ENCODE data around the gene COL27A1.

COL27A1 gene

DNA sequence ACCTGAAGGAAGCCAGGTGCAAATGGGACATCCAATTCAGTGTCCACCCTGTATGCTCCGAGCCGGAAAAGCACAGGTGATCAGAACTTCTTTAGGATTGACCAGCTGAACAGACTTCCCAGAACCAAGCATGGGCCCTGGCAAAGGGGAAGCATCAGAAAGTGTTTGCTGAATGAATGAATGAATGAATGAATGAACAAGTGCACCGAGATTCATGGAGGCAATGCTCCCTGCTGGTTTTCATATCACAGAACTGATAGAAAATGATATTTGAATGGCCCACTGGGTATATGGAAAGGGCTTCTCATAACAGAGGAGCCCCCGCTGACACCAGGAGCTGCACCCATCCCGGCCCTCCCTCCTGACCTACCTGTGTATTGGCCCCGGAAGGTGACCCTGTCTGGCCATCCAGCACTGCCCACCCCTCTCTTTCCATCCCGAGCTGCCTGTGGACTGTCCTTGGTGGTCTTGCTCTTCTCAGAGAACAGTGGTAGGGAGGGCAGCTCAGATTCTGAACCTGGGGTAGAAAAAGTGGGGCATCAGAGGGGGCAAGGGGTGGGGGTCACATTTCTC is 190.2 kb downstream of the COL27A1 start:
- DNase-seq (ENCODE audit: low read depth), result no peak
- H3K4me3 ChIP-seq (ENCODE audit: low read length), result no peak overlapping the region
- TF ChIP-seq, protein P1, sequence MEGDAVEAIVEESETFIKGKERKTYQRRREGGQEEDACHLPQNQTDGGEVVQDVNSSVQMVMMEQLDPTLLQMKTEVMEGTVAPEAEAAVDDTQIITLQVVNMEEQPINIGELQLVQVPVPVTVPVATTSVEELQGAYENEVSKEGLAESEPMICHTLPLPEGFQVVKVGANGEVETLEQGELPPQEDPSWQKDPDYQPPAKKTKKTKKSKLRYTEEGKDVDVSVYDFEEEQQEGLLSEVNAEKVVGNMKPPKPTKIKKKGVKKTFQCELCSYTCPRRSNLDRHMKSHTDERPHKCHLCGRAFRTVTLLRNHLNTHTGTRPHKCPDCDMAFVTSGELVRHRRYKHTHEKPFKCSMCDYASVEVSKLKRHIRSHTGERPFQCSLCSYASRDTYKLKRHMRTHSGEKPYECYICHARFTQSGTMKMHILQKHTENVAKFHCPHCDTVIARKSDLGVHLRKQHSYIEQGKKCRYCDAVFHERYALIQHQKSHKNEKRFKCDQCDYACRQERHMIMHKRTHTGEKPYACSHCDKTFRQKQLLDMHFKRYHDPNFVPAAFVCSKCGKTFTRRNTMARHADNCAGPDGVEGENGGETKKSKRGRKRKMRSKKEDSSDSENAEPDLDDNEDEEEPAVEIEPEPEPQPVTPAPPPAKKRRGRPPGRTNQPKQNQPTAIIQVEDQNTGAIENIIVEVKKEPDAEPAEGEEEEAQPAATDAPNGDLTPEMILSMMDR (IDR thresholded peaks at IDR 0.05; ENCODE audit: insufficient read depth, low read depth, low read length, missing control alignments), result no peak

DNA sequence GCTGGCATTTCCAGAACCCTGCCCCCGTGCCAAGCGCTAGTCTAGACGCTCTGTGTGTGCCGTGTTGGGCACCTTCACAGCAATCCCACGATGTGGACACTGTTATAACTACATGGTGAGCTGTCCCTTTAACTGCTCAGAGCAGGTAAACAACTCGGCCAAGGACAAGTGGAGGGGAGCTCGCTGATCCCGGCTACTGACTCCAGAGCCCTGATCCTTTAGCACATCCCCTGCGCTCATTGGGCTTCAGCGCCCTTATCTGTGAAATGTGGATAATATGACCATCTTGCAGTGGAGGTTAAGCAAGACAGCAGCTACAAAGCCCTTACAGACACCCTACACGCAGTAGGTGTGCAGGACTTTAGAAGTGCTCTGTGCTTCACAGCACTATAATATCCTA is 190.8 kb downstream of the COL27A1 start:
- no peak for DNase-seq (ENCODE audit: low read depth)
- TF ChIP-seq, protein P1 (IDR thresholded peaks at IDR 0.05; ENCODE audit: insufficient read depth, low read depth, low read length, missing control alignments), result no peak
- no peak overlapping the region for H3K4me3 ChIP-seq (ENCODE audit: low read length)

DNA sequence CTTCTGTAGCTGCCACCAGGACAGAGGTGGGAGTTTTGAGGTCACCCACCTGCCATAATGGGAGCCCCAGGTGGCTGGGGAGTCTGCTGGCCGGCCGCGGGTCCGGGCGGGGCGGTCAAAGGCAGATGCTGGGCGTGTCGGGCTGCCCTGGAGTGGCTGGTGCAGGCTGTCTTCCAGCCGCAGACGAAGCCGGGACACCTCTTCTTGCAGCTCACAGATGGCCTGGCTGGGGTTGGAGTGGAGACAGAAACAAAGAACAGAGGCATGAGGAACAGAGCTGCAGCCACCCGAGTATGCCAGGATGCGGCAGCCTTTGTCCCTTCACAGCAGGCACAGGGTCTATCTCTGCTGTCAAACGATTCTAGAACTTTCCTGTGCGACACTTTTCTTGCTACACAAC is 192.3 kb downstream of the COL27A1 start:
- H3K4me3 ChIP-seq (ENCODE audit: low read length), result no peak overlapping the region
- TF ChIP-seq, protein P1 (IDR thresholded peaks at IDR 0.05; ENCODE audit: insufficient read depth, low read depth, low read length, missing control alignments), result no peak
- no peak for DNase-seq (ENCODE audit: low read depth)

DNA sequence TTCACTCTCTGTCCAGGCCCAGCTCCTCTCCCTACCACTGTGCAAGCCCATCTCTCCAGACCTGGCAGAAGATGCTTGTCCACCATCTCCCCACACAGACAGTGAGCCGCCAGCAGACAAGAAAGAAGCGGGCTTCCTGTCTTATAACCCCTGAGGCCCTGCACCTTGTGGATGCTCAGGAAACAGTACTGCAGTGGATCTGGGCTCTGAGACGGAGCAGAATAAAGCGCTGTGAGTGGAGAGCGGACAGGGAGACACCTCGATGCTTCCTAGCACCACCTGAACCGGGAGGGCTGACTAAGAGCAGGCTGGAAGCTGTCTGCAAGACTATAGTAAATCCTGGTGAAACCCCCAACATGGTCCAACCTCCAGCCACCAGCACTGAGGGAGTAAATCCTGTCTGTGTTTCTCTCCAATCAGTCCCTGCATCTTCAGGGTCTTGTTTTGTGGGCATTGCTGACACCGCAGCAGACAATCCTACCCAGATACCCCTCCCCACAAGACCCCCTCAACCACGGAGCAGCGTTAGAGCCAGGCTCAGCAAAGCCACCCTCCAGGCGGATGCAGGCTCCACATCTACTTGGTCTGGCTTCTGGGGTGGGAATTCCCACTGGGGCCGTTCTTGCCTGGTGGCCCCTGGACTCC is 193.0 kb downstream of the COL27A1 start:
- H3K4me3 ChIP-seq (ENCODE audit: low read length), result no peak overlapping the region

DNA sequence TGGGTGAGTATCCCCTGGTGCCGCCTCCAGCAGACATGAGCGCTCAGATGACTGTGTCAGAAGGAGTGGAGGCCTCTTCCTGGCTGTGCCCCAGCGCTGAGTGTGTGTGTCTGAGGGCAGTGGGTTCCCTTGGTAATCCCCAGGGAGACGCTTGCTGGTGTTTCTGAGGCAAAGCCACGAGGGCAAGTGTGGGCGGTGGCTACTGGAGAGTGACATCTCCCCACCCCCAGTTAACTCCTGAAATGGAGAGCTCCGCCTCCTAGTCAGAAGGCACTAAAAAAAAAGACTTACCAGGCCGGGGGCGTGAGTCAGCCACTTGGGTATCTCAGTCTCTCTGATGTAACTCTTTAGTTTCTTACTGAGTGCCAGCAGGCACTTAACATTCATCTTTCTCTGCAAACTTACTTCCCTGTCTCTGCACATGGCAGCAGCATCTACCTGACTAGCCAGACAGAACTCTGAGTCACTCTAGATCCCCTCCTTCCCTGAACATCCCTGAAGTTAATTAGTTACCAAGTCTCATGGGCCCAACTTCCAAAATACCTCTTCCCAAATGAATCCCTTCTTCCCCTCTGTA is 193.7 kb downstream of the COL27A1 start:
- DNase-seq (ENCODE audit: low read depth), result peak; percentile 96
- TF ChIP-seq, protein P1 (IDR thresholded peaks at IDR 0.05; ENCODE audit: insufficient read depth, low read depth, low read length, missing control alignments), result no peak
- no peak overlapping the region for H3K4me3 ChIP-seq (ENCODE audit: low read length)

More for the DNA sequence above, 193.0 kb downstream of the COL27A1 start:
- TF ChIP-seq, protein P1 (IDR thresholded peaks at IDR 0.05; ENCODE audit: insufficient read depth, low read depth, low read length, missing control alignments), result no peak
- DNase-seq (ENCODE audit: low read depth), result no peak

DNA sequence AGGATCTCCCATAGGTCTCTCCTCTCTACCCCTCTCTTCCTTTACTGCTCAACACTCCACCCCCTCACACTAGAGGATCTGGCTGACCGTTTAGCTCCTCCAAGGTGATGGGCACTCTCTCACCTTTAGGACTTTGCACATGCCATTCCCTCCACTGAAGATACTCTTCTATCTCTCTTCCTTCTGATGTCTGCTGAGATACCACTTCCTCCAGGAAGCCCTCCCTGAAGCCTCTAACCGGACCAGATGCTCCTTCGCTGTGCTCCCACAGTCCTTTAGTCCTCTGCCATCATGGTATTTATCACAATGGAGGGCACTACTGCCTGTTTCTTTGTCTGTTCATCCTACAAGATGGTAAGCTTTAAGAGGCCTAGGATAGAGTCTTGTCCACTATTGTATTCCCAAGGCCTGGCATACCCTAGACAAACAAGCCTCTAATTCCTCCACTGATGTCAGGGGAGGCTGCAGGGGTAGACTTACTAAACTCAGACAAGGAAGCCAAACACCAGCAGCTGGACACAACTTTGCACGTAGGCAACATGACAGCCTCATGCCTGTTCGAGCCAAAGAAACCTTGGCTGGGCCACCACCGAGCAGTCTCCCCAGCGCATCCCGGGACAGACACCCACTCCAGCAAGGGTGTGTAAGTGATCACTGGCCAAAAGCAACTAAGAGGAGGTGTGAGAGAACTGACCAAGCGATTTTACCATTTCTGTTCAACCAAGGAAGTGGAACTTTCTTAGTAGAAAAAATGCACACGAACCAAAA is 194.6 kb downstream of the COL27A1 start:
- TF ChIP-seq, protein P1 (IDR thresholded peaks at IDR 0.05; ENCODE audit: insufficient read depth, low read depth, low read length, missing control alignments), result no peak
- no peak for DNase-seq (ENCODE audit: low read depth)
- H3K4me3 ChIP-seq (ENCODE audit: low read length), result no peak overlapping the region

Data from epithelial cell of esophagus (primary cell).